GM12878 (cell line): Measurements from ENCODE around the gene ERVMER34-1. TPM values are rescaled to one million over a fixed set of nuclear protein-coding genes. Genes with fewer than 3 reads are reported as not detected.

ENCODE experiments used
- CBX3 ChIP-seq: fragments of 200-600 bp; sonication (generic); IDR thresholded peaks from 2 replicates; pipeline ENCODE4 v1.6.1; 2016; ENCODE audit warnings: low read depth, borderline replicate concordance
- CEBPZ ChIP-seq: fragments of 150-350 bp; IDR thresholded peaks from 2 replicates; pipeline ENCODE4 v1.6.1; 2016; ENCODE audit warnings: low read depth, low read length
- CHD2 ChIP-seq: IDR thresholded peaks from 2 replicates; pipeline ENCODE4 v1.6.1; 2011; ENCODE audit warnings: low read depth, low read length, improper control_type of control experiment, borderline replicate concordance
- E2F4 ChIP-seq: IDR thresholded peaks from 2 replicates; pipeline ENCODE4 v1.6.1; 2012; ENCODE audit warnings: low read depth, low read length, improper control_type of control experiment
- EZH2 ChIP-seq: IDR thresholded peaks from 2 replicates; pipeline ENCODE4 v1.6.1; 2012; ENCODE audit warnings: low read depth, mild to moderate bottlenecking, control low read depth, inconsistent platforms, low read length, borderline replicate concordance; ENCODE audit not compliant: control insufficient read depth
- IRF4 ChIP-seq: IDR thresholded peaks from 2 replicates; pipeline ENCODE4 v1.6.1; 2011; ENCODE audit warnings: low read depth, low read length
- MEF2B ChIP-seq: fragments of 450-650 bp; IDR thresholded peaks from 2 replicates; pipeline ENCODE4 v1.6.1; 2018; ENCODE audit warnings: mild to moderate bottlenecking, moderate library complexity; ENCODE audit not compliant: partially characterized antibody, poor library complexity, severe bottlenecking
- MYC ChIP-seq: IDR thresholded peaks from 2 replicates; pipeline ENCODE4 v1.6.1; 2011; ENCODE audit warnings: mild to moderate bottlenecking, low read length, moderate library complexity, inconsistent platforms; ENCODE audit not compliant: insufficient read depth, insufficient replicate concordance, insufficient read length, severe bottlenecking
- NFIC ChIP-seq: IDR thresholded peaks from 2 replicates; pipeline ENCODE4 v1.6.1; 2012; ENCODE audit warnings: low read depth, mild to moderate bottlenecking, inconsistent platforms, low read length, moderate library complexity
- NFXL1 ChIP-seq: fragments of 450-650 bp; IDR thresholded peaks from 2 replicates; pipeline ENCODE4 v1.6.1; 2017; ENCODE audit warnings: antibody characterized with exemption, mild to moderate bottlenecking, borderline replicate concordance
- NFYA ChIP-seq: IDR thresholded peaks from 2 replicates; pipeline ENCODE4 v1.6.1; 2011; ENCODE audit warnings: low read depth, mild to moderate bottlenecking, low read length, improper control_type of control experiment, borderline replicate concordance
- NR2F1 ChIP-seq: fragments of 450-650 bp; conservative IDR thresholded peaks from 2 replicates; pipeline ENCODE4 v1.6.1; 2017; ENCODE audit warnings: mild to moderate bottlenecking
- PML ChIP-seq: IDR thresholded peaks from 2 replicates; pipeline ENCODE4 v1.6.1; 2012; ENCODE audit warnings: low read length, inconsistent platforms
- RELA ChIP-seq: fragments of 450-650 bp; IDR thresholded peaks from 2 replicates; pipeline ENCODE4 v1.8.0; 2014; ENCODE audit warnings: borderline replicate concordance; ENCODE audit not compliant: partially characterized antibody
- SP1 ChIP-seq: IDR thresholded peaks from one replicate; pipeline ENCODE4 v1.6.1; 2011; ENCODE audit warnings: low read depth, low read length
- SUPT20H ChIP-seq: IDR thresholded peaks from 2 replicates; pipeline ENCODE4 v1.6.1; 2011; ENCODE audit warnings: low read depth, mild to moderate bottlenecking, low read length, moderate library complexity, borderline replicate concordance; ENCODE audit not compliant: control insufficient read depth
- SUZ12 ChIP-seq: fragments of 200-600 bp; sonication (generic); IDR thresholded peaks from one replicate; pipeline ENCODE4 v1.6.1; 2018; ENCODE audit warnings: antibody characterized with exemption, mild to moderate bottlenecking; ENCODE audit not compliant: unreplicated experiment
- TBL1XR1 ChIP-seq: IDR thresholded peaks from 2 replicates; pipeline ENCODE4 v1.6.1; 2012; ENCODE audit warnings: low read depth, low read length, improper control_type of control experiment
- YY1 ChIP-seq: IDR thresholded peaks from 2 replicates; pipeline ENCODE4 v1.6.1; 2011; ENCODE audit warnings: low read depth, mild to moderate bottlenecking, low read length
- polyA plus RNA-seq, 11 experiments: library from polyadenylated mRNA; depleted of rRNA in 4 of 11; unstranded in 6 of 11; stranded (reverse) in 5 of 11; fragments of >200 nt; fragmentation: Nextera tagmentation in 4 of 11; fragmentation: Illumina TruSeq in 1 of 11; extraction: Ambion mirVana in 4 of 11; extraction: Trizol in 1 of 11; gene quantifications; 1 replicate in 1 of 11; 2 replicates in 10 of 11; pipeline versions ENCODE4 v1.2.1 to v1.2.3, GENCODE V29; 2011 to 2016; ENCODE audit warnings: inconsistent platforms in 2 of 11, missing spikeins in 2 of 11, low read depth in 1 of 11
- total RNA-seq, 4 experiments: library from RNA; depleted of rRNA in 3 of 4; stranded (reverse); fragments of >200 nt in 3 of 4; fragmentation: Illumina TruSeq in 1 of 4; extraction: Trizol in 1 of 4; gene quantifications; 2 replicates each; pipeline versions ENCODE4 v1.2.1 to v1.2.3, GENCODE V29; 2013 to 2021
- TF ChIP-seq, protein P1 (sequence below): IDR thresholded peaks from 2 replicates; pipeline ENCODE4 v1.6.1; 2012; ENCODE audit warnings: improper control_type of control experiment, low read depth, low read length; ENCODE audit not compliant: insufficient replicate concordance

ERVMER34-1 gene
- total and polyA plus RNA-seq, 10 of the 15 experiments (the other 5 are each of a cell fraction or from before 2014, with no cell fraction given): not detected

- TF ChIP-seq NFIC (no peak), NFYA (peak; percentile 57; the same call in 1 of the 2 replicates), TBL1XR1 (peak; percentile 32; the same call in 1 of the 2 replicates), E2F4 (no peak), SUZ12 (no peak), YY1 (peak; percentile 48; the same call in 1 of the 2 replicates), CEBPZ (peak; percentile 66), SP1 (peak; percentile 96), PML (peak; percentile 91), NR2F1 (no peak), RELA (no peak), EZH2 (no peak), NFXL1 (no peak), MYC (no peak), CHD2 (peak; percentile 98), SUPT20H (no peak), IRF4 (no peak), MEF2B (peak; percentile 95), CBX3 (no peak)
- TF ChIP-seq, protein P1, sequence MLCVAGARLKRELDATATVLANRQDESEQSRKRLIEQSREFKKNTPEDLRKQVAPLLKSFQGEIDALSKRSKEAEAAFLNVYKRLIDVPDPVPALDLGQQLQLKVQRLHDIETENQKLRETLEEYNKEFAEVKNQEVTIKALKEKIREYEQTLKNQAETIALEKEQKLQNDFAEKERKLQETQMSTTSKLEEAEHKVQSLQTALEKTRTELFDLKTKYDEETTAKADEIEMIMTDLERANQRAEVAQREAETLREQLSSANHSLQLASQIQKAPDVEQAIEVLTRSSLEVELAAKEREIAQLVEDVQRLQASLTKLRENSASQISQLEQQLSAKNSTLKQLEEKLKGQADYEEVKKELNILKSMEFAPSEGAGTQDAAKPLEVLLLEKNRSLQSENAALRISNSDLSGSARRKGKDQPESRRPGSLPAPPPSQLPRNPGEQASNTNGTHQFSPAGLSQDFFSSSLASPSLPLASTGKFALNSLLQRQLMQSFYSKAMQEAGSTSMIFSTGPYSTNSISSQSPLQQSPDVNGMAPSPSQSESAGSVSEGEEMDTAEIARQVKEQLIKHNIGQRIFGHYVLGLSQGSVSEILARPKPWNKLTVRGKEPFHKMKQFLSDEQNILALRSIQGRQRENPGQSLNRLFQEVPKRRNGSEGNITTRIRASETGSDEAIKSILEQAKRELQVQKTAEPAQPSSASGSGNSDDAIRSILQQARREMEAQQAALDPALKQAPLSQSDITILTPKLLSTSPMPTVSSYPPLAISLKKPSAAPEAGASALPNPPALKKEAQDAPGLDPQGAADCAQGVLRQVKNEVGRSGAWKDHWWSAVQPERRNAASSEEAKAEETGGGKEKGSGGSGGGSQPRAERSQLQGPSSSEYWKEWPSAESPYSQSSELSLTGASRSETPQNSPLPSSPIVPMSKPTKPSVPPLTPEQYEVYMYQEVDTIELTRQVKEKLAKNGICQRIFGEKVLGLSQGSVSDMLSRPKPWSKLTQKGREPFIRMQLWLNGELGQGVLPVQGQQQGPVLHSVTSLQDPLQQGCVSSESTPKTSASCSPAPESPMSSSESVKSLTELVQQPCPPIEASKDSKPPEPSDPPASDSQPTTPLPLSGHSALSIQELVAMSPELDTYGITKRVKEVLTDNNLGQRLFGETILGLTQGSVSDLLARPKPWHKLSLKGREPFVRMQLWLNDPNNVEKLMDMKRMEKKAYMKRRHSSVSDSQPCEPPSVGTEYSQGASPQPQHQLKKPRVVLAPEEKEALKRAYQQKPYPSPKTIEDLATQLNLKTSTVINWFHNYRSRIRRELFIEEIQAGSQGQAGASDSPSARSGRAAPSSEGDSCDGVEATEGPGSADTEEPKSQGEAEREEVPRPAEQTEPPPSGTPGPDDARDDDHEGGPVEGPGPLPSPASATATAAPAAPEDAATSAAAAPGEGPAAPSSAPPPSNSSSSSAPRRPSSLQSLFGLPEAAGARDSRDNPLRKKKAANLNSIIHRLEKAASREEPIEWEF: no peak
These were observed 29.0 kb downstream of the ERVMER34-1 start (continued) for GRCh38 chr4:52721968-52722815.
